ENCODE measurements around the gene IGF2BP2. TPM values are rescaled to one million over a fixed set of nuclear protein-coding genes. Genes with fewer than 3 reads are reported as not detected.

Gene IGF2BP2
- total RNA-seq, 6 experiments from 2014 or later, result 97.2 to 111 (median 100.0) TPM

DNA sequence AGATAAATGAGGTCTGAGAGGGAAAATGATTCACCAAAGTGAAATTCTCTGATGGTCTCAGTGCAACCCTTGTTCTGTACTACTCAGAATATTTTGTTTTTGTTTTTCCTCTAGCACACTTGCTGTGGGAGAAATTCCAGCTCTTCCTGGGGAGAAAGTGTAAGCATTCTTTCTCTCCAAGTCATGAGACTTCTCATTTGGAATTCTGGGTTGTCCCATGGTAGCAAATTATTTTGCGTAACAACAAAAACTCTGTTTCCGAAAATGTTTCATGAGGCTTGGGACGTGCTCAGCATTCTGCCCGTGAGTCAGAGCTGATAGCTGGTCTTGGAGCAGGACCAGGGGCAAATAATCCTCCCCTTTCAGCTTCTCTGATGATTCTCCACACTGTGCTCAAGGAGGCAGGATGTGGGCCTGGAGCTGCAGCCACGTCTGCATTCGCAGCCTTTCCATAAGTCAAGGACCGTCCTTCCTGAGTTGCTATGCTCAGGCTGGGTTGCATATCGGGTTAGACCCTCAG lies 168.5 kb downstream of the IGF2BP2 start:
- H3K4me1 Mint-ChIP-seq (ENCODE audit: low read depth), result peaks cover 60% of the 10 kb centered on the region
- H3K27me3 Mint-ChIP-seq (ENCODE audit: insufficient read depth), result peaks cover 17% of the 10 kb centered on the region
- peak; percentile 99 for DNase-seq
- TF ChIP-seq, protein P1, sequence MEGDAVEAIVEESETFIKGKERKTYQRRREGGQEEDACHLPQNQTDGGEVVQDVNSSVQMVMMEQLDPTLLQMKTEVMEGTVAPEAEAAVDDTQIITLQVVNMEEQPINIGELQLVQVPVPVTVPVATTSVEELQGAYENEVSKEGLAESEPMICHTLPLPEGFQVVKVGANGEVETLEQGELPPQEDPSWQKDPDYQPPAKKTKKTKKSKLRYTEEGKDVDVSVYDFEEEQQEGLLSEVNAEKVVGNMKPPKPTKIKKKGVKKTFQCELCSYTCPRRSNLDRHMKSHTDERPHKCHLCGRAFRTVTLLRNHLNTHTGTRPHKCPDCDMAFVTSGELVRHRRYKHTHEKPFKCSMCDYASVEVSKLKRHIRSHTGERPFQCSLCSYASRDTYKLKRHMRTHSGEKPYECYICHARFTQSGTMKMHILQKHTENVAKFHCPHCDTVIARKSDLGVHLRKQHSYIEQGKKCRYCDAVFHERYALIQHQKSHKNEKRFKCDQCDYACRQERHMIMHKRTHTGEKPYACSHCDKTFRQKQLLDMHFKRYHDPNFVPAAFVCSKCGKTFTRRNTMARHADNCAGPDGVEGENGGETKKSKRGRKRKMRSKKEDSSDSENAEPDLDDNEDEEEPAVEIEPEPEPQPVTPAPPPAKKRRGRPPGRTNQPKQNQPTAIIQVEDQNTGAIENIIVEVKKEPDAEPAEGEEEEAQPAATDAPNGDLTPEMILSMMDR (IDR thresholded peaks at IDR 0.05), result no peak
- no peaks in the 10 kb centered on the region for H3K9me3 Mint-ChIP-seq
- peak overlapping the region; percentile 68 for H3K4me3 Mint-ChIP-seq
- H3K27ac Mint-ChIP-seq, result peak overlapping the region; percentile 95
- peaks cover 38% of the 10 kb centered on the region for H3K36me3 Mint-ChIP-seq (ENCODE audit: low read depth)

DNA sequence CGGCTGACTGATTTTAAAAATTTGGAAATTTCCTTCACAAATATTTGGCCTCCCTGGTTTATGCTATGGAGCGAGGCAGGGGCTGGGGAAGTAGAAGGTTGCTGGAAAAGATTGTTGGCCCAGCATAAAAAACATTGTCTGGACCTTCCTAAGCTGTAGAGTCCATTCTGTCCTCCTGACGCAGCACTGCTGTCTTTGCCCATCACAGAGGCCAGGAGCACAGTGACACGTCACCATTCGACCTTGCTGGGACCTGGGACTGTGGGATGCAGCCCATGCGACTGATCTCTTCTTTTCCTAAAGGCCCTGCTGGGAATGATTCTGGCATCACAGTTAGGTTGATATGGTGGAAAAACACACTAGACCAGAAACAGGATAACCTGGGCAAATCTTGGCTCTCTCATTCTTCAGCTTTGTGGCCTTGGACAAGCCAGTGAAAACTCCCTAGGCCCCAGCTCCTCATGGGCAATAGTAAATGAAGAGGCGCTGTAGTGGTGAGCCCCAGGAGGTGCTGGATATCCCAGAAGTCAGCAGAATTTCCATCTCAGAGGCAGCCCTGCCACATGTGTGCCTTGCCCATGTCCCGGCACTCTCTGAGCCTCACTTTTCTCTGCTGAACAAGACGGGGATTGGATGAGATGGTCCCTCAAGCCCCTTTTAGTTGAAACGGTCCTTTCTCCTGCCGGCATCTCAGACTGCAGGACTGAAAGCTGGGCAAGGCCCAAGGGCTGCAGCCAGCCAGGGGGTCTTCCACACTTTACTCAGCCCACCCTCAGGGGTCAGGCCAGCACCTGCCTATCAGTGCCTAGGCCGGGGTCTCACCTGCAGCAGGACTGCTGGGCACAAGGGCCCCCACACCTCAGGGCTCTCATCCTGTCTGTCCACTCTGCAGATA lies 169.2 kb downstream of the IGF2BP2 start:
- Mint-ChIP-seq H3K36me3 (ENCODE audit: low read depth) (peaks cover 45% of the 10 kb centered on the region), H3K9me3 (no peaks in the 10 kb centered on the region), H3K4me3 (peak overlapping the region; percentile 63), H3K27ac (peak overlapping the region; percentile 95), H3K4me1 (ENCODE audit: low read depth) (peaks cover 54% of the 10 kb centered on the region), H3K27me3 (ENCODE audit: insufficient read depth) (peaks cover 17% of the 10 kb centered on the region)
- TF ChIP-seq, protein P1 (IDR thresholded peaks at IDR 0.05), result no peak
- DNase-seq, result no peak

DNA sequence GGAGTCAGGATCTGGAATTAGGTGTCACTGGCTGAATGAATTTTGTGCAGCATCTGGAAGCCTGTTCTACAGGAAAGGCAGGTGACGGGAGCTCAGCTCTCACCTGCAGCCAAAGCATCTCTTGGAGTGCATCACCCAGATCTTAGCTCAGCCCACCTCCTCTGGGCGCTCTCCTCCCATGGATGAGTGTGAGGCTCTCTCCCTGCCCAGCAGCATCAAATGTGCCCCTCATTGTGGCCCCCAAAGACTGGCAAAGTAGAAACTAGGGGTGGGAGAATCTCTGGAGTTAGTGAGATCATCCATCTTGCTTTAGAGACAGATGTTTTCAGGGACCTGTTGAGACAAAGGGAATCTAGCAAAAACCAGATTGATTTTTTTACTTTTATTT lies 170.1 kb downstream of the IGF2BP2 start:
- no peaks in the 10 kb centered on the region for H3K9me3 Mint-ChIP-seq
- H3K27me3 Mint-ChIP-seq (ENCODE audit: insufficient read depth), result peaks cover 15% of the 10 kb centered on the region
- H3K36me3 Mint-ChIP-seq (ENCODE audit: low read depth), result peaks cover 46% of the 10 kb centered on the region
- DNase-seq, result no peak
- no peak overlapping the region for H3K4me3 Mint-ChIP-seq
- H3K27ac Mint-ChIP-seq, result peak overlapping the region; percentile 24
- TF ChIP-seq, protein P1 (IDR thresholded peaks at IDR 0.05), result no peak
- peaks cover 45% of the 10 kb centered on the region for H3K4me1 Mint-ChIP-seq (ENCODE audit: low read depth)

DNA sequence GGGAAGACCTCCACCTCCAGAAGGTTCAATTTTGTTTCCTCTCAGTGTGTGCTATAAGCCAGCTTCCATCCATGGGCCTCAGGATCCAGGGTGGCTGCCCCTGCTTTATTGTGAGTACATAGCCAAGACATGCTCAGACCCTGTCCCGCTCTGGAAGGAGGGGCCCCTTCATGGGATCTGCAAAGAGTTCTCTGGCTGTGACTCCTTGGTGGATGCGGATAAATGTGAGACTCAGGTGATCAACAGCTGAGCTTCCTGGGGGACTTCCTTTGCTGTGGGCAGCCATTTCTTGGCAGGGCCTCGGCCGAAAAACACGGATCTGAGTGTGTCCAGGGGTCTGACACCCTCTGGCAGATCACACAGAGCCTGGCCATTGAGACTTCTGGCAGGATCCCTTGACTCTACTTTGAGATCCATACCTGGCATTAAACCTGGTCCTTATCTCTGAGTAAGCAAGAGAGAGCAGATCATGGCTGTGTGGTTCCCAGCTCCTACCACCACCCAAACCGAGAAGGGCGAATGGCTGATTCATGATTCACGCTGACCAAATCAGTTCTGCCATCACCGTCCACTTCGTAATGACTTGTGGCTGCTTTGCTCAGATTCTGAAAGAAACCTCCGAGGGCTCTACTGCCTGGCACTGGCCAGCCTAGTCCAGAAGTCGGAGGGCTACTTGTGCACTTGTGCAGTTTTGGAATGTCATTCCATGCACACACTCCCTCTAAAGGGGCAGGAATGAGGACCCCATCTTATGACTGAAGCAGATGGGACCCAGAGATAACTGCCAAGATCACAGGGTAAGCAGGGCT lies 170.7 kb downstream of the IGF2BP2 start:
- TF ChIP-seq, protein P1 (IDR thresholded peaks at IDR 0.05), result no peak
- Mint-ChIP-seq H3K4me1 (ENCODE audit: low read depth) (peaks cover 39% of the 10 kb centered on the region), H3K9me3 (no peaks in the 10 kb centered on the region), H3K27ac (peak overlapping the region; percentile 24), H3K27me3 (ENCODE audit: insufficient read depth) (peaks cover 16% of the 10 kb centered on the region), H3K36me3 (ENCODE audit: low read depth) (peaks cover 46% of the 10 kb centered on the region), H3K4me3 (no peak overlapping the region)
- DNase-seq, result no peak

DNA sequence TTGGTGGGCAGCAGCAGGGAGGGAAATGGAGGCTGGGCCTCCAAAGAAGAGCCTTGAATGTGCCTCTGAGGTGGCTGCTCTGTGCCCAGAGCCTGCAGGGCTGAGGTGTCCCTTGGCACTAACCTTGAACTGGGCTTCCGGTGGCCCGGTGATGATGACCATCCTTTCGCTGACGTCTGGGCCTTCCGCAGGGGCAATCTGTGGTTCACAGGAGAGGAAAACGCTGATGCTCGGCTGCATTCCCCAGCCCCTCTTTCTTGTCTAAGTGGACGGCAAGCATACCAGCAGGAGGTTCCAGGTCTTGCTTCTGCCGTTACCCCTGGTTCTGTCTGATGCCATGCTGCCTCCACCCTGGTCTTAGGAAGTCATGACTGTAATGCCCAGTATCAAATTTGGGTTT lies 172.9 kb downstream of the IGF2BP2 start:
- H3K9me3 Mint-ChIP-seq, result no peaks in the 10 kb centered on the region
- H3K4me3 Mint-ChIP-seq, result no peak overlapping the region
- peaks cover 13% of the 10 kb centered on the region for H3K27me3 Mint-ChIP-seq (ENCODE audit: insufficient read depth)
- peaks cover 41% of the 10 kb centered on the region for H3K36me3 Mint-ChIP-seq (ENCODE audit: low read depth)
- H3K4me1 Mint-ChIP-seq (ENCODE audit: low read depth), result peaks cover 17% of the 10 kb centered on the region
- DNase-seq, result no peak
- TF ChIP-seq, protein P1 (IDR thresholded peaks at IDR 0.05), result no peak
- no peak overlapping the region for H3K27ac Mint-ChIP-seq
